GM19468 (cell line): ENCODE measurements around the gene ARFGAP3.
"Not testable (repeated sequence)": the region's sequence is repeated elsewhere in the genome, so short reads cannot be mapped to it uniquely, and the experiment has no call there.

Experiments
- ATAC-seq: cut with Tn5 transposase; IDR thresholded peaks from one replicate; pipeline ENCODE4 v1.9.1; 2021; ENCODE audit warnings: mild to moderate bottlenecking, moderate library complexity, moderate number of reproducible peaks; ENCODE audit not compliant: unreplicated experiment; ENCODE audit errors: extremely low read depth

ARFGAP3 gene

DNA sequence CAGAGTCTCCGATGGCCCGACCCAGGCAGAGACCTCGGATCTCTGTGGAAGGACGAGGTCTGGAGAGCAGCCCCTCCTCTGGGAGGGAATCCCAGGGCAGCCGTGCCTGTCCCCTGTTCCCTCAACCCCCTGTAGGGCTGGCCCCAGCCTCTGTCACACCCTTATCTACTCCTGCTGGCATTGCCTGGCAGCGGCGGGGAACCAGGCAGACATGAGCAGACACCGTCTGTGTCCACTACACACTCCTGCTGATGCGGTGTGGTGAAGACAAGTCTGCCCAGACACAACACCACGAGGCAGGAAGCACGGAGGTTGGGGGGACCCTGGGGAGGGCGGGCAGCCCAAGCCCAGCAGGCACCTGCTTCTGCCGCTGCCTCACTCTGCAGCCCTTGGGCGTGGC, 83.9 kb downstream of the ARFGAP3 start:
- no peak for ATAC-seq

DNA sequence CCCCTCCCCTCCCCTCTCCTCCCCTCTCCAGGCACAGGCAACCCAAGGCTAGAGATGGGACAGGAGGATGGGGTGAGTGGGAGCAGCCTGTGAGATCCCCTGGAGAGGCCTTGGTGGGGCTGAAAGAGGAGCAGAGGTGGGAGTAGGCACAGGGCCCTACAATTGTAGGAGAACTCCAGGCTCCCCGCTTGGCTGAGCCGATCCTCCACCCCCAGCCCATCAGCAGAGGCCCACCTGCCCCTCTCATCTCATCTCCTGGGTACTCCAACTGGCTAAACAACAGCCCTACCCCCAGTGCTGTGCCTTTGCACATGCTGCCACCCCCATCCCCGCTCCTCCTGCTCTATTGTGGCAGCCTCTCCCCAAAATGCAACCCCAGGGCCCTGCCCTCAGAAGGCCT, 84.4 kb downstream of the ARFGAP3 start:
- no peak for ATAC-seq

DNA sequence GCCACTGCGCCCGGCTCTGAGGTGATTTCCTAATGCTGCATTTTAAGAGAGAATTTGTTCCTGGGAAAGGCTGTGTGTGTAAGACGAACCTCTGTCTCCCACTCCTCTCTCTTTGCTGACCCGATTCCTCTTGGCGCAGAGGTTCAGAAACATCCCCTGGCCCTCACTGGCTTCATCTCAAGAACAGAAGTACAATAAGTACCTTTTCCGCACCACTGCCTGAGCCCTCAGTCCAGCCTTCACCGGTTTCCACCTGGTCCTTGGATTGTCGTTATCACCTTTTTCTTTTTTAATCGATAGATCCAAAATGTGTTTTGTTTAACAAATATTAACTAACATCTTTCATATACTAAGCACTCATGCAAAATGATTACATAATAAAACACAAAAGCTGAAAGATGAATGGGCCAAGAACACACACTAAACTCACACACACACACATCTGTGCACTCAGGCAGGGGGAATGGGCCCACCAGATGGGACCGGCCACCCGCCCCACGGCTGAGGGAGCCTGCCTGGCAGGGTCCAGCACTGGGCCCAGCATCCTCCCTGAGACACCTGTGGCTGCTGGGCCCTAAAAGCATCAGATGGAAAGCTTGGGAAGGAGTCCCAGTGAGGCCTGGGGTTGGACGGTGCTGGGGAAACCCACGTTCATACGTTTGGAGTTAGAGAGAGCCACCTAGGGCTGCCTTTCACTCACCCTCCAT, 86.0 kb downstream of the ARFGAP3 start:
- no peak for ATAC-seq

DNA sequence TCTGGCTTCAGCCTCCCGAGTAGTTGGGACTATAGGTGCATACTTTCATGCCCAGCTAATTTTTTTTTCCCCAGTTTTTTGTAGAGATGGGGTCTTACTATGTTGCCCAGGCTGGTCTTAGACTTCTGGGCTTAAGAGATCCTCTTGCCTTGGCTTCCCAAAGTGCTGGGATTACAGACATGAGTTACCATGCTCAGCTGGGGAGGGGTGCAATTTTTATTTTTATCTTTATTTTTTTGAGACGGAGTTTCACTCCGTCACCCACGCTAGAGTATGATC, 86.7 kb downstream of the ARFGAP3 start:
- no peak for ATAC-seq

DNA sequence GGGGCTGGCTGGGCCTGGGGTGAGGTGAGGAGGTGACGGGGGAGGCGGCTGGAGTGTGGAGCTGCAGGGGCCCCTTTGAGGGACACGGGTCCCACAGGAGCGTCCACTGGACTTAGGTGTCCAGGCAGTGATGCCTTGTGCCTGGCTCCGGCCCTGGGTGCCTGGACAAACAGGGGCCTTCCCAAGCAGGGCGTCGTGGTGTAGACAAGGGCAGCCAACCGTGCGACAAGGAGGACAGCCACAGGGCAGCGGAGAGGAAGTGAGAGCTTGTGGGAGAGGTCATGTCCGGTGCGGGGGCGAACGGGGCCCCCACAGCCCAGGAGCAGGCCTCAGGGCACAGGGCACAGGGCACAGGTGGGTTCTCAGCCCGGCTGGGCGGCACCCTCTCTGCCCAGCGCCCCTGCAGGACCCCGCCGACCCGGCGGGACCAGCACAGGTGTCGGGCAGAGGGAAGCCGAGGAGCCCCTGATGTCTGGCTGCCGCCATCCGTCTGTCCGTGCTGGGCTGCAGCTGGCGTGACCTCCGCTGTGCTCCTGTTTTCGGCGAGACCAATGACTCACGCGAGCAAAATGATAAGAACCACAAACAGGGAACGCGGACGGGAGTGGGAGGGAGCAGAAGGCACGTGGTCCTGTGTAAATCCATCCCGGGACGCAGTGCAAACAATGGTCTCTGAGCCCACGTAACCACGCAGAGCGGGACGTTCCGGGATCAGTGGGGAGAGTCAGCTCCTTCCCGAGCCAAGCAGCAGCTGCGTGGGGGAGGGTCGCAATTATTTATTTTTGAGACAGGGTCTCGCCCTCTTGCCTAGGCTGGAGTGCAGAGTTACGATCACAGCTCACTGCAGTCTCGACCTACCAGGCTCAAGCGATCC, 87.3 kb downstream of the ARFGAP3 start:
- ATAC-seq, result peak; percentile 26

DNA sequence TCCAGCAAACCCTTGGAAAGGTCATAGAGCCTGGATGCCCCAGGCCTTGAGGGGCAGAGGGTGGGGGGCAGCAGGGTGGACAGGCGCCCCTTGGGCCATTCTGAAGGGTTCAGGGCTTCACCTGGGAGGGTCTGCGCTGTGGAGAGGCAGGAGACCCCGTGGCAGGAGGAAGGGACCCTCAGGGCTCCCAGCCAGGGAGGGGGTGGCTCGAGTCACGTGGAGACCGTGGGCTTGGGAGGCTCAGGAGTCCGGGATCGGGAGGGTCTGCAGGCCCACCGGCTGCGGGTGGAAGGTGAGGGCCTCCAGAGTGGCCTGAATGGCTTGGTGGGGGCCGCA, 87.9 kb downstream of the ARFGAP3 start:
- no peak for ATAC-seq

DNA sequence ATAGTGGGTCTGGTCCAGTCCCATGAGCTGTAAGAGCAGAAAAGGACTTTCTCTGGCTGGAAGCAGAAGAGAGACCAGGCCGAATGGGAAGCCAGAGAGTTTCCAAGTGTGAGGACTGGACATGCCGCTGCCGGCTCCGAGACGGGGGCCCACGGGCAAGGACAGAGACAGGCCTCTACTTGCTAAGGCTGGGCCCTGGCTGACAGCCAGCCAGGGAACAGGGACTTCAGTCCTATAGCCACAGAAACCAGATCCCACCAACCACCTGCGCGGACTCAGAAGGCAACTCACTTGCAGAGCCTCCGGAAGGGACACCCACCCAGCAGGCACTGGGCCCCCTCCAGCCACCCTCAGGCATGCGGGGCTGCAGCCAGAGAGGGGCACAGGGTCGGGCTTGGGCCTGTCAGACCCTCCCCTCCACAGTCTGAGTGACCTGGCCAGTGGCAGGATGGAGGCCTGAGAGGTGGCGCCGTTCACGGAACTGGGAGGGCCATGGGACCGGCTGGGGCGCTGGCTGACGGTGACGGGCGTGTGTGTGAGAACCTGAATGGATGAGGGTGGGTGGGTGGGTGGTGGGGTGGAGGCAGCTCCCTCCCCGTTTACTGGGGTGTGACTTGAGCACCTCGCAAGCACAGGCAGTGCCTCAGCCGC, 88.6 kb downstream of the ARFGAP3 start:
- no peak for ATAC-seq

DNA sequence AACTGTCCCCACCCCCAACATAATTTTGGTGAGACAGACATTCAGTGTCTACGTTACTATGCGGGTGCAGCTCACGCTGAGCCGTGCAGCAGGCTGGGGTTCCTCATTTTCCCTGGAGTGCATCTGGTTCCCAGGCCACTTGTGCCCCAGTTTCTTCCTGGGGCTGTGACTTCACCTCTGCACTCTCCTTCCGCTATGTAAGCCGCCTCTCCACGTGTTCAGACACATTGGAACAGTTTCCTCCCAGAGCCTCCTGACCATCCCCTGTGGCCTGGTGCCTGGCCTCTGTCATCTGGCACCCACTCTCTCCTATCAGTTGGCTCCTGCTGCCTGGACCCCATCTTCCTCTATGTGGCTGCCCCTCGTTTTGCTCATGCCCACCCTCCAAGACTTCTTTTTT, 90.2 kb downstream of the ARFGAP3 start:
- no peak for ATAC-seq

DNA sequence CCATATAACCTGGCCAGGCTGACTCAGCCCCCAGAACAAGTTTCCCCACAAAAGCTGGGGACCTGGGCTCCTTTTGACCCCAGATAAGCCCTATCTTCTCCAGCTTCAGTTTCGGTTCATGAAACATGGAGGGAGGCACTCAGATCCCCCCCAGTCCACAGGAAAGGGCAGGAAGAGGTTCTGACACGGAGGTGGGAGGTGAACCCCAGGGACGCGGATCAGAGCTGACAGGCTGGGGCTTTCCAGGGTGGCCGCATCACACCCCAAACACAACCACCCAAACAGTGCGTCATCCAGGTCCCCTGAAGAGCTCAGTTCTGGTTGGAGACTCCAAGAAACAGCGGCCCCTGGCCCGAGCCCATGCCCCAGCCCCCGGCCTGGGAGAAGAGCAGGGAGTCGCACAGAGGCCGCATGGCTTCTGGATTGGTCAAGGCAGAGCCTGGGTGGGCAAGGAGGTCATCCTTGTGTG, 92.1 kb downstream of the ARFGAP3 start:
- ATAC-seq, result no peak

DNA sequence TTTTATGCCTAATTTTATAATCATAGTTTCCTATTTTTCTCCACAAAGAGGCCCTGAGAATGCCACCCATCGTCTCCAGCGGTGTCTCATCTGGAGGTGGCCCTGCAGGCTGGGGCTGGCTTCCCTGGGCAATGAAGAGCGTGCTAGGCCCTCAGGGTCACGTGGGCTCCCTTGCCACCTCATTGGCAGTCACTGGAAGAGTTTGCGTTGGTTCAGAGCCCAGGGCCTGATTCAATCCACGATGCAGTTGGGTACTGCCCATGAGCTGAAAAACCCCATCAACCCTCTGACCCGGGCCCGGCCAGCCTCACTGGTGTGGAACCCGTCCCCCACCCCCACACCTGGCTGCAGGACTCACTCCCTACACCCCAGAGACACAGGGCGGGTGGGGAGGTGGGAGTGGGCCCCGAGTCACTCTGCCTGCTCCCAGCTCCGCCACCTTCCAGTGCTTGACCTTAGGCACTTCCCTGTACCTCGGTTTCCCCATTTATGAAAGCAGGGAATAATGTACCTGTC, 93.0 kb downstream of the ARFGAP3 start:
- ATAC-seq, result no peak

DNA sequence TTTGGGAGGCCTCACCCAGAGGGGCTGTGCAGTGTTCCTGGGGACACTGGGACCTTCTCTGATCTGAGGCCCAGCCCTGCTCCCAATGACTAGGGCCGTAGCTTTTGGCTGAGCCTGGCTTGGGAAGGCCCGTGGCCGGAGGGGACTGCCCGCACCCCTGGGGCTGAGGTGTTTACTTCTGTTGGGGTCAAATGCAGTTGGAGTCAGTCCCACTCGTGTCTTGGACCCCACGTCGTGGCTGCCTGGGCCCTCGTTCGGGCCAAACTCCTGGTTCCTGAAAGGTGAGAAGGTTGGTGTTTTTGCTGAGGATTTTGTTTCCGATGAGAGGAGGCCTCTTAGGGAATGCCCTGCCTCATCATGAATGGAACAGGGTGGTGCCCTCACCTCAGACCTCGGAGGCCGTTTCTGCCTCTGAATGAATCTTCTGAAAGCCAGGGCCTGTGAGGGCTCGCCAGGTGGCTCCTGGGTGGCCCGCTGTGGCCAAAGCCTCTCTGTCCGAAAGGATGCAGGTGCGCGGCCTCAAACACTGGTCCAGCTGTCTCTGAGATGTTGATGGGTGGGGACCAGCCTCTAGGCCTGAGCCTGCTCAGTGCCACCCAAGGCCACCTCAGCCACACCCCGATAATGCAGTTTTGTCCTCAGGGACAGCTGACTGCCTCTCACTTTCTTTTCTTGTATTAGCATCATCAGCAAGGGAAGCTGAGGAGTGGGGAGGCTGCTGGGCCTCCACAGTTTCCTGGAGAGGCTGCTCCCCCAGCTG, 96.1 kb downstream of the ARFGAP3 start:
- no peak for ATAC-seq

DNA sequence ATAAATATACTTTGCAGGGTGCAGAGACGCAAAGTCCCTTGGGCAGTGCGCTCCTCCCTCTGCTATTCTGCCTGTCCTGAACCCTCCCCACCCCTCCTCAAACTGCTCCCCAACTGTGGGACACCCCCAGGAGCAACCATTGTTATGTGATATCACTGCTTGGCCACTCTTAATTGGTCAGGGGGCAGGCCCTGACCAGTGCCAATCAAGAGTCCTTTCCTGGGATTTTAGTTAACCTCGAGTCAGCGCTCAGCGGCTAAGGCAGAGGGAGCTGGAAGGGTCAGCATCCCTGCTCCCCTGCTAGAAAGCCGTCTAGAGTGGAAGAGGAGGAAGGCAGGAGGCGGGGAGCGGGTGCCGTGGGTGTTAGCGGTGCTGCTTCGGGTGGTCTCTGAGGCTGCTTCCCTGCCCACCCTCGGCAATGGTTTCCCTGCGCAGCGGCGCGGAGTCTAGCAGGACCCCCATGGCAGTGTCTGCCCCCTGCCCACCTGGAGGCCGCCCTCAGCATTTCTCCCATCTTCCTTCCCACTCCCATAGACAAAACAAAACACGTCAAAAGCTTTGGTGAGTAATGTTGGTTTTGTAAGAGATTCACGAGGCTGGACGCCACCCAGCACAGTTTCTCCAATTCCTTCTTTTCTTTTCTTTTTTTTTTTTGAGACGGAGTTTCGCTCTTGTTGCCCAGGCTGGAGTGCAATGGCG, 98.0 kb downstream of the ARFGAP3 start:
- no peak for ATAC-seq

DNA sequence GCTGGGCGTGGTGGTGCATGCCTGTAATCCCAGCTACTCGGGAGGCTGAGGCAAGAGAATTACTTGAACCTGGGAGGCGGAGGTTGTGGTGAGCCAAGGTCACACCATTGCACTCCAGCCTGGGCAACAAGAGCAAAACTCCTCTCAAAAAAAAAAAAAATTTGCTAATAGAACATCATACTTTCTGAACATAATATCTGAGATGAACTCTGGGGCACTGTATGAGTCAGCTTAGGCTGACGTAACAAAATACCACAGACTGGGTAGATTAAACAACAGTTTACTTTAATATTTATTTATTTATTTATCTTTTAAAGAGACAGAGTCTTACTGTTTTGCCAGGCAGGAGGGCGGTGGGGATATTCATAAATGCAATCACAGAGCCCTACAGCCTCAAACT, 101.5 kb downstream of the ARFGAP3 start:
- not testable (repeated sequence) for ATAC-seq

DNA sequence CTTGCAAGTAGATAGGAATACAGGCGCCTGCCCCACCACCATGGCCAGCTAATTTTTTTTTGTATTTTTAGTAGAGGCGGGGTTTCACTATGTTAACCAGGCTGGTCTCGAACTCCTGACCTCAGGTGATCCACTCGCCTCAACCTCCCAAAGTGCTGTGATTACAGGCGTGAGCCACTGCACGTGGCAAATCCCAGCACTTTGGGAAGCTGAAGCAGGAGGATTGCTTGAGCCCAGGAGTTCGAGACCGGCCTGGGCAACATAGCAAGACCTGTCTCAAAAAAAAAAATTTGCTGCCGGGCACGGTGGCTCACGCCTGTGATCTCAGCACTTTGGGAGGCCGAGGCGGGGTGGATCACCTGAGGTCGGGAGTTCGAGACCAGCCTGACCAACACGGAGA, 102.0 kb downstream of the ARFGAP3 start:
- ATAC-seq, result not testable (repeated sequence)

DNA sequence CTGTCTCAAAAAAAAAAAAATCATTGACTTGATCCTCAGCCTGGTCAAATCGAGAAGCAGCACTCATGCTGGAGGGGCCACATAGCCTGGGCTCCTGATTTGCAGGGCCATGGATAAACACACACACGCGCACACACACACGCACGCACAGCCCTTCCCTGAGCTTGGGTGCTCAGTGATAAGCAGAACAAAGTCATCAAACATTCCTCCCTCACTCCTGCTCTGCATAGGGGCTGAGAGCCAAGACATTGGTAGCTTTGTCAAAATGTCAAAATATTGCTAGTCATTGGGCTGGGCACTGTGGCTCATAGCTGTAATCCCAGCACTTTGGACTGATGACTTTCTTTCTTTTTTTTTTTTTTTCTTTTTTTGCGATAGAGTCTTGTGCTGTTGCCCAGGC, 102.4 kb downstream of the ARFGAP3 start:
- no peak for ATAC-seq

DNA sequence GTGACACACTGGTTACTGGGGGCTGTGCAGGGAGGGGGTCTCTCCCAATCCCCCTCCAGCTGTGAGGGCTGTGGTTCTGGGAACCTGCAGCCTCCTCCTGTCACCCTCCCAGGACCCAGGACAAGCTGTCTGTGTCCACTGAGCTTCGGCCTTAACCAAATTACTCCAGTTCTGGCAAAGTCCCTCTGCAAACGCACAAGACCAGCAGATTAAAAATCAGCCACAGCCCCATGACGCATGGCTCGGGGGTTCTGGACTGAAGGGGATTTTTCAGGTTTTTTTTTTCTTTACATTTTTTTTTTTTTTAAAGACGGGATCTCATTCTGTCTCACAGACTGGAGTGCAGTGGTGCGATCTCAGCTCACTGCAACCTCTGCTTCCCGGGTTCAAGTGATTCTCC, 104.2 kb downstream of the ARFGAP3 start:
- ATAC-seq, result no peak

DNA sequence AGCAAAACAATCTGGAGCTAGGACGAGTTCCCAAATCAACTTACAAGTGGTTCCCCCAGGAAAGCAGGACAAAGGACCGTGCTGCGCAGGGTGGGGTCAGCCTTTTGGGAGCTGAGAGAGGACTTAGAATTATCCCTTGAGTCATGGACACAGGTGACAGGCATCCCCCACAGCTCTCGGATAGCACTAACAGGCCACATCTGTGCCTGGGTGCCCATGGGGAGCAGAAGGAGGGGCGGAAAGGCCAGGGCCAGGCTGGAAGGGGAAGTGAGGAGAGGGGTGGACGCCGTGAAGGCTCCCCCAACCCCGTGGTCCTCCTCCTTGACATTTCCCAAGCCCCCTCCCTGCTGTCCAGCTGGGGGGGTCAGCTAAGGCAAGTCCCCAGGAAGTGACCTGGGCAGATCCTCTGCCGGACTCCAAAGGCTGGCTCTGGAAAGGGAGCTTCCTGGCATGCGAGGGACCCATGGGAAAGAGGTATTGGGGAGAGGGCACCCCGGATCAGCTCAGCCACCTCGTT, 104.8 kb downstream of the ARFGAP3 start:
- no peak for ATAC-seq

DNA sequence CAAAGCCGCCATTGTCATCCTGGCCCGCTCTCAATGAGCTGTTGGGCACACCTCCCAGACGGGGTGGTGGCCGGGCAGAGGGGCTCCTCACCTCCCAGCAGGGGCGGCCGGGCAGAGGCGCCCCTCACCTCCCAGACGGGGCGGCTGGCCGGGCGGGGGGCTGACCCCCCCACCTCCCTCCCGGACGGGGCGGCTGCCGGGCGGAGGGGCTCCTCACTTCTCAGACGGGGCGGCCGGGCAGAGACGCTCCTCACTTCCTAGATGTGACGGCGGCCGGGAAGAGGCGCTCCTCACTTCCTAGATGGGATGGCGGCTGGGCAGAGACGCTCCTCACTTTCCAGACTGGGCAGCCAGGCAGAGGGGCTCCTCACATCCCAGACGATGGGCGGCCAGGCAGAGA, 106.7 kb downstream of the ARFGAP3 start:
- not testable (repeated sequence) for ATAC-seq

DNA sequence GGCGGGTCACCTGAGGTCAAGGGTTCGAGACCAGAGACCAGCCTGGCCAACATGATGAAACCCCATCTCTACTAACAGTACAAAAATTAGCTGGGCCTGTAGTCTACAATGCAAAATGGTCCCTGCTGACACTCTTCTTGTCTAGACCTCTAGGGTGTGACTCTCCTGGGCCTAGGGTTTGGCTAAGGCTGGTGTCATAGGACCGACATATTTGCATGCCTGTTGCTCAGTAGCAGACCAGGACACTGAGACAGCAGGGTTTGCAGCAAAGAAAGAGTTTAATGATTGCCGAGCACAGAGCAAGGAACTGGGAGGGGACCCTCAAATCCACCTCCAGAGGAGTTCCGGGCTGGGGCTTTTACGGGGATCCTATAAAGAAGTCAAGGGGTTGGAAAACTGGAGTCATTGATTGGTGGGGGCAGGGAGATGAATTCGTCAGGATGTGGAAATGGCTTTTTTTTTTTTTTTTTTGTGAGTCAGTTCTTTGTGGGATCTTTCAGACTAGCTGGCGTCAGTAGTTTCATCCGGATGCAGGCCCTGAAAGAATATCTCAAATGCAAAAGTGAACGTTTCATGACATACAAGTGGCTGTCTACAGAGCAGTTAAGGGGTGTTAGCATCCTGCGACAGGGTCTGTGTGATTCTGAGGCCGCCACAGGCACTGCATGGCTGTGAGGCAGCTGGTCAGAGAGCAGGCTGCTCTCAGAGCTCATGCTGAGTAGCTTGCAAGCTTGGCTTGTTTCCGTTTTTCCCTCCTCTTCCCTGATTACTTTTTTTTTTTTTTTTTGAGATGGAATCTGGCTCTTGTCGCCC, 109.2 kb downstream of the ARFGAP3 start:
- ATAC-seq, result no peak
